RPMI8226 (cell line): ENCODE results near the gene NPY.

Experiments
- DNase-seq: peaks from one replicate; pipeline ENCODE4 v3.0.0-alpha.2; 2015

Gene NPY

DNA sequence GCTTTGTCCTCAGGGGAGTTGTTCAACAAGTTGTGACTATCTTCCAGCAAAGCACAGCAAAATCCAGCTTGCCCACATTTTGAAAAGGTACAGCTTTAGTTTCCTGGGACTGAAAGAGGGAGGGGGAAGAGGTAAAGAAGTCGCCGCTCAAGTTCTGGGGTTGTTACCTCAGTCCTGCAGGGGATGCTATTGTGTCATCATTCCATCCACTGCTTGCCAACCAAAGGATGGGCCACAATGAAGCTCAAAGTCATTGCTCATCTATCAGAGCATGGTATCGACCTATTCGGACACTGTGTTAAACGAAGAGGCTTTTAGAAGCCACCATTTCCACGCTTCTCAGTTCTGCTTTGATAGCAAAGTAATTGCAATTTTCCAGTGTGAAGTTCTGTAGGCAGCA, 34.3 kb downstream of the NPY start:
- DNase-seq = no peak

DNA sequence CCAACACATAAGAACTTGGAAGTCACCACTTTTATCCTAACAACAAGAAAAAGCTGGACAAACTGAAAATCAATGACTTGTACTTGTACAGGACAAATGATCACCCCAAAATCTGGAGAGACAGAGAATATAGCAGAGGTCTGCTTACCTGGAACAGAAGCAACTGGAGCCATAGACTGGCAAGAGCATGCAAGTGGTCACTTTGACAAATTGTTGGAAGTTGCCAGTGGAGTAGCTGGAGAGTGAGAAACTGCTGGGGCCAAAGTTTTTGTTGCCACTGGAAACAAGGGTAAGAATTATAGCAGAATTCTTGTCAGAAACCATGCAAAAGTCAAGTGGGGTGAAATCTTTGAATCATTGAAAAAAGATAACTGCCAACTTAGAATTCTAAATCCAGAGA, 35.2 kb downstream of the NPY start:
- DNase-seq = no peak

DNA sequence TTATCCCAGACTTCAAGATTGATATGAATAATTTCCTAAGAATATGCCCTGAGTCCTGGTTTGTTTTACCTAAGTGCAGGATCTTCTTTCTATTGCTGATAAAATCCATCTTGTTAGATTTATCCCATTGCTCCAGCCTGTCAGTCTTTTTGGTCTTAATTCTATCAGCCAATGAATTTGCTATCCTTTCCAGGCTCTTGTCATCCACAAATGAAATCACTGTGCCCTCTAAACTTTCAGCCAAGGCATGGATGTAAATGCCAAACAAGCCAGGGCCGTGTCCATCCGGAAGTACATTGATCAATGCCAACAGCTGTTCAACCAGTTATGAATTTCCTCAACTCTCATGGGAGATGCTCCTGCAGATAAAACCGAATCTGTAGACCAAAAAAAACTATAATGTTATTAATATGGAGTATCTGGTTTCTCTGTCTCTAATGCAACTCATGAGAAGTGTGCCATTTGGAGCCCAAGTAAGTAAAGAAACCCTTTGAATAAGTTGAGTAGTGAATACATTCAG, 40.0 kb downstream of the NPY start:
- DNase-seq = no peak

DNA sequence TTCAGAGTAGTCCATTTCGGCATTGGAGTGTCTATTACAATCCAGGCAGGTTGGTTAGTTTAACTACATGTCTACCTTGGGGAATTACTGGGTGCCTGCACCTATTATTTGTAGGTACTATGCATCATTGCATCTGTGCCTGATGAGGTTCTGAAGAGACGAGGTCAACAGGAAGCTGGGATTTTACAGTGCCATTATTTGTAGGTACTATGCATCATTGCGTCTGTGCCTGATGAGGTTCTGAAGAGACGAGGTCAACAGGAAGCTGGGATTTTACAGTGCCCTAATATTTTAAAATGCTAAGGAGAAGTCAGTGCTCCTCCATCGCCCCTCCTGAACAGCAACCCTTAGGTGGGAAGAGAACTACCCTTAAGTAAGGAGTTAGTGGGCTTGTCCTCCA, 41.7 kb downstream of the NPY start:
- no peak for DNase-seq

DNA sequence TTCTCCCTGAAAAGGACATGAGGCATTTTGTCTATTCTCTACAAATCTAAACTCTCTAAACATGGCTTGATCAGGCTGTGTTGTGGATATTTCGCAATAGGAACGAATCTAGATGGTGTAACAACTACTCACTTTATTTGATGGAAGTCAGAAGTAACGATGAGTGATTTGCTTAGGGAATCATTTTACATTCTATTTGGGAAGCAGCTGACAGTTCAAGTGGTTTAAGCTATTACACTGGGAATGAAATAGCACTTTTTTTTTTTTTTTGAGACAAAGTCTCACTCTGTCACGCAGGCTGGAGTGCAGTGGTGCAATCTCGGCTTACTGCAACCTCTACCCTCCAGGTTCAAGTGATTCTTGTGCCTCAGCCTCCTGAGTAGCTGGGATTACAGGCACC, 44.1 kb downstream of the NPY start:
- no peak for DNase-seq

DNA sequence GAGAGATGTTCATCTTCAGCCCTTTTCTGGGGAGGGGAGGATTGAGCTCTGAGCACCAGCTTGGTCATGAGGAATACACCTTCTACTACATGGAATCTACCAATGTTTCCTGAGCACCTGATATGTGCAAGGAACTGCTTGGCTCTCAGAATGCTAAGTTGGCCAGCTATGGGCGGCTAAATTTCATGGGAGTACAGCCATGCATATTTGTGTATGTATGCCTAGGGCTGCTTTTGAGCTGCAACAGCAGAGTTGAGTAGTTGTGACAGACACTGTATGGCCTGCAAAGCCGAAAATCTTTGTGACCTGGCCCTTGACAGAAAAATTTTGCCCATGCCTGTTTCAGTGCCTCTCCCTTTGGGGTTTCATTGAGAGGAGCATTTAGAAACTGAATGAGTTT, 44.9 kb downstream of the NPY start:
- DNase-seq = no peak

DNA sequence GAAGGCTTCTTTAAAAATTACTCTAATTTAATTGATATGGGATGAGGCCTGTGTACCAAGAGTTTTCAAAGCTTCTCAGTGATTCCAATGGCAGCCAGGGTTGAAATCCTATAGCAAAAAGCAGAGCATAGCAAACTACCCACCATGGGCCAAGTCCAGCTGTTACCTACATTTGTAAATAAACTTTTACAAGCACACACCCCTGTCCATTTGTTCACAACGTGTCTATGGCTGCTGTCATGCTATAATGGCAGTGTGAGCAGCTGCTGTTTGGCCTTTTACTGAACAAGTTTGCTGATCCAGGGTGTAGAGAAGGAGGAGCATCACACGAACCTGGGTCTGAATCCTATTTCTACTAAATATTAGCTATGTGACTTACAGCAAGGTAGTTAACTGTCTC, 50.0 kb downstream of the NPY start:
- DNase-seq = no peak

DNA sequence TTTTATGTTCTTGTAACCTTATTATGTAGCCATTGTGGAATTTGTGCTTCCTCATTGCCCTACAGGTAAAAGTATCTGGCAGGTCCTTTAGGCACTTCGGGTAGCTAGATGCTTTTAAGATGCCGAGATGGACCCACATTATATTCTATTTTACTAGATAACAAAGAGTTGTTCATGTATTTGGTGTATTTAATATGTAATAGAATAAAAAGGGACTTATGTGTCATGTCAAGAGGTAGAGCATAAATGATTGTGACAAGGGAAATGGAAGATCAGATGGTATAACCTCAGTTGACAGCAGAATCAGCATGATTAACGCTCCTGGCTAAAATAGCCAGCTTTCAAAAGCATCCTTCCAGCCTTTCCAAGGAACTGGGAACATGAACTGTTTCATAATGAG, 50.6 kb downstream of the NPY start:
- no peak for DNase-seq

DNA sequence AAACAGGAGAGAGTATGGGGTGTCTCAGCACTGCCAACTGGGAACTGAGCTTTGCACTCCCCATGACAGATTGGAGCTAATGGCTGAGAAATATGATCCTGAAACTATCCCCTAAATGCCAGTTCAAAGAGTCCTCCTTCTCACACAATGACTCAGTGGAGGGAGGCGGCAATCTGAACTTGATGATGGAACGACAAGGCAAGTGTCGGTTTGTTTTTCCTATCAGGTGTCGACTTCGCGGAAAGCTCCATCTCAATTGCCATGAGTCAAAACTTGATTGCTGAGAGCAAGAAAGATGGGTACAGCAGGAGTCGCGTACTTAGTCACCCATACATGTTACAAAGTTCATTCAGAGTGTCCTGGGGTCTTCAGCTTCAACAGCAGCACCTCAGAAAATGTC, 52.5 kb downstream of the NPY start:
- no peak for DNase-seq

DNA sequence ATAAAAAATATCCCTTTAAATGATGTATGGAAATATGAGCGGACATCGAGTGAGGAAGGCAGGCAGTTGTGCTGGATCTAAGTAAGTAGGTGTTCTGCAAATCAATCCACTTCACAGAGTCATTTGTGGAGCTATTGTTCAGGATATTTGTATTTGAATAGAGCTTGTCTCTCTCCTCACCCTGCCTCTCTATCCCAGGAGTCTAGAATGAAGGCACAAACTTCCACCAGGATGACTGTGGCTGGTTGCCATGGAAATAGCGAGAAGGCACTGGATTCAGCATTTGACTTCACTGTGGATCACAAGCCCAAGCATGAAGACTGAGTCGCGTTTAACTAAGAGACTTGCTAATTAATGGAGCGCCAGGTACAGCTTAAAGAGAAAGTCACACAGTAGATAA, 53.2 kb downstream of the NPY start:
- no peak for DNase-seq

DNA sequence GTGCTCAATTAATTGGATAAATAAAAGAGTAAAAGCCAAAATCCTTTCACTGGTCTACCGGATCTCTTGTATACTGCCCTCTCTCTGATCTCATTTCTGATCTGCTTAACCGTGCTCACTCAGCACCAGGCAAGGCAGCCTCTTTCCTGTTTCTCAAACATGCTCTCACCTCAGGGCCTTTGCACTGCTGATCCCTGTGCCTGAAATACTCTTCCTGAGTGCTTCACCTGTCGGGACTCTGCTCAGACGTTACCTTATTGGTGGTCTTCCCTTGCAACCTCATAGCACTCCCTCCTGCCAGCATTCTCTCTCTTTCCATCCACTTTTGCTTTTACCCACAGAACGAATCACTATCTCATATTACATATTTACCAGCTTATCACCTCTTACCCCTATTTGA, 55.6 kb downstream of the NPY start:
- no peak for DNase-seq

DNA sequence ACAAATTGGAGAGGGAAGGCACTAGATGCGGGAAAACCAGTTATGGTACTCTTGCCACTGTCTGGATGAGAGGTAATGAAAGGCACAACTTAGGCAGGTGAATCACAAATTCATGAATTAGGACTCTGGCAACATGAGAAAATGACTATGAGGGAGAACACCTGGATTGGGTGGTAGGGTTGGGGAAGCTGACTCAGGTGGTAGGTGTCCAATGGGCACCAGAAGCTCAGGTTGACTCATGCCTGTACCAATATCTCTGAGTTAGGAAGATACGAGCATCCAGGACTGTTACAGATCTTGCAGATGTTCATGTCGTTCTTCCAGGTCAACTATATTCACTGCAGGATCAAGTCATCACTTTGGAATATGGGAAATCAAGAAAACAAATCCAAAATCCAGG, 56.7 kb downstream of the NPY start:
- DNase-seq = no peak
